Smooth muscle cell (in vitro differentiated cells): ENCODE data around the gene RILPL2. TPM values are rescaled to one million over a fixed set of nuclear protein-coding genes. Genes with fewer than 3 reads are reported as not detected.
"Not testable (repeated sequence)": the region's sequence is repeated elsewhere in the genome, so short reads cannot be mapped to it uniquely, and the experiment has no call there.

Experiments used
- DNase-seq: peaks from one replicate; lab custom pipeline; 2025; ENCODE audit not compliant: unreplicated experiment; lab: John Stamatoyannopoulos, UW
- H2AFZ ChIP-seq: fragments of 200-600 bp; sonication (generic); 2 replicates; pipeline ENCODE4 v1.6.0; 2016; ENCODE audit warnings: antibody characterized with exemption, low read depth, mild to moderate bottlenecking
- H3F3A ChIP-seq: fragments of 200-600 bp; sonication (generic); 2 replicates; pipeline ENCODE4 v1.6.0; 2017; ENCODE audit warnings: antibody characterized with exemption, low read depth
- H3K27ac ChIP-seq: fragments of 200-600 bp; sonication (generic); 2 replicates; pipeline ENCODE4 v1.5.1; 2016; ENCODE audit warnings: low read depth, mild to moderate bottlenecking
- H3K27me3 ChIP-seq: fragments of 200-600 bp; sonication (generic); 2 replicates; pipeline ENCODE4 v1.6.1; 2016; ENCODE audit warnings: low read depth, mild to moderate bottlenecking
- H3K36me3 ChIP-seq: fragments of 200-600 bp; sonication (generic); 2 replicates; pipeline ENCODE4 v1.5.1; 2016; ENCODE audit warnings: low read depth
- H3K4me1 ChIP-seq: fragments of 200-600 bp; sonication (generic); 2 replicates; pipeline ENCODE4 v1.5.1; 2016; ENCODE audit warnings: low read depth
- H3K4me2 ChIP-seq: fragments of 200-600 bp; sonication (generic); 2 replicates; pipeline ENCODE4 v1.6.0; 2016; ENCODE audit warnings: mild to moderate bottlenecking
- H3K4me3 ChIP-seq: fragments of 200-600 bp; sonication (generic); 2 replicates; pipeline ENCODE4 v1.5.1; 2016; ENCODE audit warnings: mild to moderate bottlenecking
- H3K79me2 ChIP-seq: fragments of 200-600 bp; sonication (generic); 2 replicates; pipeline ENCODE4 v1.6.0; 2016; ENCODE audit warnings: low read depth, mild to moderate bottlenecking
- H3K9ac ChIP-seq: fragments of 200-600 bp; sonication (generic); 2 replicates; pipeline ENCODE4 v1.6.0; 2016; ENCODE audit warnings: low read depth
- H3K9me3 ChIP-seq: fragments of 200-600 bp; sonication (generic); replicated peaks from 2 replicates; pipeline ENCODE4 v1.5.1; 2016; ENCODE audit warnings: low read depth
- H4K20me1 ChIP-seq: fragments of 200-600 bp; sonication (generic); 2 replicates; pipeline ENCODE4 v1.6.0; 2016; ENCODE audit warnings: low read depth
- CTCF ChIP-seq: fragments of 200-600 bp; sonication (generic); IDR thresholded peaks from 2 replicates; pipeline ENCODE4 v1.5.1; 2017; ENCODE audit warnings: borderline replicate concordance, mild to moderate bottlenecking, antibody characterized with exemption; ENCODE audit not compliant: insufficient read depth, poor library complexity, severe bottlenecking
- WGBS: methylation state at CpG from one replicate; pipeline ENCODE4 v1.1.7; 2016; ENCODE audit warnings: low lambda C conversion rate; 5-methylcytosine and 5-hydroxymethylcytosine counted together
- polyA plus RNA-seq: library from polyadenylated mRNA; unstranded; fragments of >200 nt; fragmentation: Nextera tagmentation; extraction: Ambion mirVana; gene quantifications from 2 replicates; pipeline ENCODE4 v1.2.1, GENCODE V29; 2016
- total RNA-seq: library from RNA; depleted of rRNA; stranded (reverse); fragments of >200 nt; gene quantifications from 2 replicates; pipeline ENCODE4 v1.2.3, GENCODE V29; 2014

Gene RILPL2
- total and polyA plus RNA-seq, 2 experiments from 2014 or later = 0.85 to 2.2 TPM

- H3K36me3 ChIP-seq, H4K20me1 ChIP-seq, DNase-seq, H3K27ac ChIP-seq, H3K4me2 ChIP-seq, H3K27me3 ChIP-seq, H3K9me3 ChIP-seq, H3K4me3 ChIP-seq, H3K79me2 ChIP-seq, H2AFZ ChIP-seq, H3F3A ChIP-seq, H3K4me1 ChIP-seq, H3K9ac ChIP-seq: not testable (repeated sequence)
- WGBS = 94% methylated on average over 44 of the region's 48 CpGs
Observed at GRCh38 chr12:123371667-123372368, 64.7 kb downstream of the RILPL2 start.

GRCh38 chr12:123369229-123369628, 67.3 kb downstream of the RILPL2 start:
- Histone ChIP-seq H3K4me2 (no peak overlapping the region), H3K4me3 (no peak overlapping the region), H3K79me2 (peaks cover 4% of the 10 kb centered on the region), H3K27me3 (no peaks in the 10 kb centered on the region), H3K9ac (no peak overlapping the region), H2AFZ (no peak overlapping the region), H3K27ac (no peak overlapping the region), H3F3A (peaks cover 6% of the 10 kb centered on the region), H3K9me3 (no peaks in the 10 kb centered on the region), H3K4me1 (peaks cover 6% of the 10 kb centered on the region), H4K20me1 (peaks cover 3% of the 10 kb centered on the region), H3K36me3 (no peaks in the 10 kb centered on the region)
- no peak for DNase-seq
- no peak for TF ChIP-seq CTCF
- 95% methylated on average over 5 of the region's 5 CpGs for WGBS

GRCh38 chr12:123368431-123368830, 68.1 kb downstream of the RILPL2 start:
- not testable (repeated sequence) for H3K4me1 ChIP-seq, H3K4me2 ChIP-seq, H3F3A ChIP-seq, H3K27me3 ChIP-seq, H3K4me3 ChIP-seq, H3K9ac ChIP-seq, H3K27ac ChIP-seq, H3K9me3 ChIP-seq, H2AFZ ChIP-seq, H3K36me3 ChIP-seq, DNase-seq
- Histone ChIP-seq H4K20me1 (peaks cover 11% of the 10 kb centered on the region), H3K79me2 (peaks cover 12% of the 10 kb centered on the region)
- 95% methylated on average over 7 of the region's 7 CpGs for WGBS

GRCh38 chr12:123367511-123367910, 69.0 kb downstream of the RILPL2 start:
- Histone ChIP-seq H4K20me1 (peaks cover 21% of the 10 kb centered on the region), H3K27ac (no peak overlapping the region), H2AFZ (no peak overlapping the region), H3K4me2 (no peak overlapping the region), H3K9me3 (no peaks in the 10 kb centered on the region), H3K4me1 (peaks cover 15% of the 10 kb centered on the region), H3K36me3 (no peaks in the 10 kb centered on the region), H3K79me2 (peaks cover 21% of the 10 kb centered on the region), H3F3A (peaks cover 8% of the 10 kb centered on the region), H3K4me3 (no peak overlapping the region), H3K27me3 (no peaks in the 10 kb centered on the region), H3K9ac (no peak overlapping the region)
- WGBS = 98% methylated on average over 4 of the region's 4 CpGs
- no peak for DNase-seq
- TF ChIP-seq CTCF = no peak

Other genes starting within 250 kb of the RILPL2 start
- gene MPHOSPH9, start 203.5 kb downstream of the RILPL2 start, total RNA-seq = 50.3 and 70.8 TPM in 2 replicates
- 5.1 and 7.4 TPM in 2 replicates for gene MPHOSPH9, start 203.5 kb downstream of the RILPL2 start, polyA plus RNA-seq
- gene MTRFR, start 203.2 kb downstream of the RILPL2 start, total RNA-seq = 6.5 and 9.8 TPM in 2 replicates
- gene MTRFR, start 203.2 kb downstream of the RILPL2 start, polyA plus RNA-seq = 14.5 and 19.0 TPM in 2 replicates
- 322 and 395 TPM in 2 replicates for gene CDK2AP1, start 164.8 kb downstream of the RILPL2 start, total RNA-seq
- gene CDK2AP1, start 164.8 kb downstream of the RILPL2 start, polyA plus RNA-seq = 330 and 407 TPM in 2 replicates
- 24.5 and 28.9 TPM in 2 replicates for gene SBNO1, start 71.8 kb downstream of the RILPL2 start, total RNA-seq
- 14.6 and 15.5 TPM in 2 replicates for gene SBNO1, start 71.8 kb downstream of the RILPL2 start, polyA plus RNA-seq
- 19.9 and 23.8 TPM in 2 replicates for gene KMT5A, start 52.6 kb downstream of the RILPL2 start, total RNA-seq
- 15.4 and 17.9 TPM in 2 replicates for gene KMT5A, start 52.6 kb downstream of the RILPL2 start, polyA plus RNA-seq
- gene SNRNP35, start 21.5 kb upstream of the RILPL2 start, total RNA-seq = 3.8 and 9.9 TPM in 2 replicates
- gene SNRNP35, start 21.5 kb upstream of the RILPL2 start, polyA plus RNA-seq = 21.7 TPM in 2 replicates
- gene RILPL1, start 97.0 kb upstream of the RILPL2 start, total RNA-seq = 13.2 and 17.9 TPM in 2 replicates
- gene RILPL1, start 97.0 kb upstream of the RILPL2 start, polyA plus RNA-seq = 29.8 and 36.3 TPM in 2 replicates
- gene TMED2, start 147.9 kb upstream of the RILPL2 start, total RNA-seq = 394 and 424 TPM in 2 replicates
- gene TMED2, start 147.9 kb upstream of the RILPL2 start, polyA plus RNA-seq = 314 and 356 TPM in 2 replicates
- 13.4 and 14.5 TPM in 2 replicates for gene DDX55, start 165.4 kb upstream of the RILPL2 start, total RNA-seq
- 14.7 and 20.1 TPM in 2 replicates for gene DDX55, start 165.4 kb upstream of the RILPL2 start, polyA plus RNA-seq
- gene EIF2B1, start 197.0 kb upstream of the RILPL2 start, total RNA-seq = 81.4 and 87.4 TPM in 2 replicates
- gene EIF2B1, start 197.0 kb upstream of the RILPL2 start, polyA plus RNA-seq = 45.4 and 47.0 TPM in 2 replicates
- gene GTF2H3, start 197.1 kb upstream of the RILPL2 start, total RNA-seq = 39.5 and 43.2 TPM in 2 replicates
- gene GTF2H3, start 197.1 kb upstream of the RILPL2 start, polyA plus RNA-seq = 10.8 and 11.3 TPM in 2 replicates
- gene TCTN2, start 234.4 kb upstream of the RILPL2 start, total RNA-seq = 11.5 and 12.6 TPM in 2 replicates
- 2.8 and 3.0 TPM in 2 replicates for gene TCTN2, start 234.4 kb upstream of the RILPL2 start, polyA plus RNA-seq